ENCODE measurements around the gene ENOX2.

The ENOX2 gene

GRCh38 chrX:130876226-130876625 is 26.8 kb downstream of the ENOX2 start:
- Histone ChIP-seq H3K4me1 (peaks cover 0 to 13% (median 0%) of the 10 kb centered on the region in 10 experiments; a peak in 6 of 20 replicates), H3K36me3 (no peaks in the 10 kb centered on the region; a peak in 1 of 22 replicates), H3K9ac (no peak overlapping the region), H3K9me3 (replicated peaks in 1 of 11) (peaks cover 20 to 40% (median 31%) of the 10 kb centered on the region in 11 experiments), H3K27me3 (peaks cover 80 to 93% (median 87%) of the 10 kb centered on the region in 11 experiments), H3K4me2 (no peak overlapping the region), H3K4me3 (no peak overlapping the region), H3K27ac (no peak overlapping the region), H4K20me1 (0 out of 22 replicates have a peak, but pooled peaks cover 0 to 7% (median 0%) of the 10 kb centered on the region in 11 experiments)
- TF ChIP-seq Cebpa-rat (IDR thresholded peaks at IDR 0.05) = no peak

GRCh38 chrX:130874751-130875150 is 28.3 kb downstream of the ENOX2 start:
- no peaks in the 10 kb centered on the region; a peak in 1 of 22 replicates for H3K36me3 ChIP-seq
- no peak for TF ChIP-seq Cebpa-rat (IDR thresholded peaks at IDR 0.05)

GRCh38 chrX:130869239-130869638 is 33.8 kb downstream of the ENOX2 start:
- Histone ChIP-seq H3K4me1 (no peaks in the 10 kb centered on the region), H3K4me2 (no peak overlapping the region), H3K4me3 (no peak overlapping the region), H3K9ac (no peak overlapping the region), H3K27me3 (peaks cover 77 to 90% (median 83%) of the 10 kb centered on the region in 11 experiments), H4K20me1 (no peaks in the 10 kb centered on the region), H3K36me3 (no peaks in the 10 kb centered on the region), H3K27ac (no peak overlapping the region), H3K9me3 (replicated peaks in 1 of 11) (peaks cover 4 to 18% (median 10%) of the 10 kb centered on the region in 11 experiments; a peak in 18 of 22 replicates)
- TF ChIP-seq Cebpa-rat (IDR thresholded peaks at IDR 0.05) = no peak

More at GRCh38 chrX:130874751-130875150, 28.3 kb downstream of the ENOX2 start:
- H4K20me1 ChIP-seq = 0 out of 22 replicates have a peak, but pooled peaks cover 0 to 7% (median 0%) of the 10 kb centered on the region in 11 experiments
- no peak overlapping the region for H3K4me2 ChIP-seq
- H3K27ac ChIP-seq = no peak overlapping the region
- peaks cover 0 to 8% (median 0%) of the 10 kb centered on the region in 10 experiments; a peak in 6 of 20 replicates for H3K4me1 ChIP-seq
- H3K9ac ChIP-seq = no peak overlapping the region
- peaks cover 20 to 40% (median 31%) of the 10 kb centered on the region in 11 experiments for H3K9me3 ChIP-seq (replicated peaks in 1 of 11)
- peaks cover 78 to 93% (median 87%) of the 10 kb centered on the region in 11 experiments for H3K27me3 ChIP-seq
- H3K4me3 ChIP-seq = no peak overlapping the region

DNA sequence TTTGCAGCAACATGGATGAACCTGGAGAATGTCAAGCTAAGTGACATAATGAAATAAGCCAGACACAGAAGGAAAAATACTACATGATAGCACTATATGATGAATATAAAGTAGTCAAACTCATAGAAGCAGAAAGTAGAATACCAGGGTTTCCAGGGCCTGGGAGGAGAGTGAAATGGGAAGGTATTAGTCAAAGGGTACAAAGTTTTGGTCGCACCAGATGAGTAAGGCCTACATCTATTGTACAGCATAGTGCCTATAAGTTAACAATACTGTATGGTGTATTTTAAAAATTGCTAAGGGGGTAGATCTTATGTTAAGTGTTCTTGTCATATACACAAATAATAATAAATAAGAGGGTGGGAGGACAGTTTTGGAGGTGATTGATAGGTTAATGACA is 41.5 kb downstream of the ENOX2 start:
- Histone ChIP-seq H3K4me3 (no peak overlapping the region), H4K20me1 (peaks cover 0 to 14% (median 0%) of the 10 kb centered on the region in 11 experiments; a peak in 3 of 22 replicates), H3K27ac (no peak overlapping the region), H3K9me3 (replicated peaks in 1 of 11) (peaks cover 0 to 5% (median 0%) of the 10 kb centered on the region in 11 experiments; a peak in 1 of 22 replicates), H3K4me2 (no peak overlapping the region), H3K9ac (no peak overlapping the region), H3K27me3 (peaks cover 87 to 99% (median 94%) of the 10 kb centered on the region in 11 experiments), H3K4me1 (no peaks in the 10 kb centered on the region), H3K36me3 (0 out of 22 replicates have a peak, but pooled peaks cover 0 to 5% (median 0%) of the 10 kb centered on the region in 11 experiments)
- TF ChIP-seq Cebpa-rat (IDR thresholded peaks at IDR 0.05) = no peak

DNA sequence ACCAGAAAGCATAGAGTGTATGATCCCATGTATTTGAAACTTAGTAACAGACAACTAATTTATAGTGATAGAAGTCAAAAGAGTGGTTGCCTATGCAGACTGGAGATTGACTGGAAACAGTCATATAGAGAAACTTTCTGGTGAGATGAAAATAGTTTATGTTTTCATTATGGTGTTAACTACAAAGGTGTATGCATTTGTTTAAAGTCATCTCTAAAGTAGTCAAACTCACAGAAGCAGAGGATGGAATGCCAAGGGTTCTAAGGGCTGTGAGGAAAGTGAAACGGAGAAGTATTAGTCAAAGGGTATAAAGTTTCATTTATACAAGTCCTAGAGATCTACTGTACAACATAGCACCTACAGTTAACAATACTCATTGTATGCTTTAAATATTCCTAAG is 45.8 kb downstream of the ENOX2 start:
- H3K27ac ChIP-seq = no peak overlapping the region
- H3K9ac ChIP-seq = no peak overlapping the region
- H3K4me1 ChIP-seq = no peaks in the 10 kb centered on the region
- H3K4me3 ChIP-seq = no peak overlapping the region
- peaks cover 79 to 99% (median 92%) of the 10 kb centered on the region in 11 experiments for H3K27me3 ChIP-seq
- H3K4me2 ChIP-seq = no peak overlapping the region
- H3K36me3 ChIP-seq = 0 out of 22 replicates have a peak, but pooled peaks cover 0 to 5% (median 0%) of the 10 kb centered on the region in 11 experiments
- no peak for TF ChIP-seq Cebpa-rat (IDR thresholded peaks at IDR 0.05)
- peaks cover 0 to 14% (median 0%) of the 10 kb centered on the region in 11 experiments; a peak in 3 of 22 replicates for H4K20me1 ChIP-seq
- peaks cover 0 to 19% (median 4%) of the 10 kb centered on the region in 11 experiments; a peak in 8 of 22 replicates for H3K9me3 ChIP-seq (replicated peaks in 1 of 11)

DNA sequence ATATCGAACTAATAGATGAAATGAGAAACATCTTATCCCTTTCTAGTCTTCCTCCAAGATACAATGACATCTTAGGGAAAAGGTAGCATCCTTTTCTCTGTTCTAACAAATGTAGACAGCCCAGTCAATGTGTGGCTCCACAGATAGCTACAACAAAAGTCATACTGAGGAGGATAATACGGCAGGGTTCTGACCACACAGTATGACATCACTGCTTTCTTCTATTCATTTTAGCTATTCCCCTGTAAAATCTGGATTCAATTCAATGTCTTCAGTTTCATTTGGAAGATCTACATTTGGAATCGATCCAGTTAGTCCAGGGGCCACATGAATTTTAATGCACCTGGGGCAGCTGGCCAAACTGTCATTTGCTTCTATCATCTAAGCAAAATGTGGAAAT is 51.4 kb downstream of the ENOX2 start:
- Histone ChIP-seq H3K9me3 (replicated peaks in 1 of 11) (peaks cover 0 to 19% (median 4%) of the 10 kb centered on the region in 11 experiments; a peak in 8 of 22 replicates), H4K20me1 (no peaks in the 10 kb centered on the region), H3K9ac (no peak overlapping the region), H3K4me3 (no peak overlapping the region), H3K4me1 (peaks cover 0 to 10% (median 0%) of the 10 kb centered on the region in 10 experiments; a peak in 2 of 20 replicates), H3K27ac (no peak overlapping the region), H3K4me2 (no peak overlapping the region), H3K36me3 (no peaks in the 10 kb centered on the region), H3K27me3 (peaks cover 79 to 100% (median 93%) of the 10 kb centered on the region in 11 experiments)
- no peak for TF ChIP-seq Cebpa-rat (IDR thresholded peaks at IDR 0.05)

GRCh38 chrX:130848763-130849162 is 54.2 kb downstream of the ENOX2 start:
- H3K9ac ChIP-seq = no peak overlapping the region
- H3K27me3 ChIP-seq = peaks cover 80 to 100% (median 97%) of the 10 kb centered on the region in 11 experiments
- no peak for TF ChIP-seq Cebpa-rat (IDR thresholded peaks at IDR 0.05)
- no peaks in the 10 kb centered on the region for H3K36me3 ChIP-seq
- H3K9me3 ChIP-seq (replicated peaks in 1 of 11) = peaks cover 0 to 8% (median 0%) of the 10 kb centered on the region in 11 experiments; a peak in 4 of 22 replicates
- H3K27ac ChIP-seq = no peak overlapping the region
- no peak overlapping the region; a peak in 1 of 22 replicates for H3K4me2 ChIP-seq
- H3K4me3 ChIP-seq = no peak overlapping the region
- H4K20me1 ChIP-seq = no peaks in the 10 kb centered on the region
- H3K4me1 ChIP-seq = peaks cover 0 to 10% (median 0%) of the 10 kb centered on the region in 10 experiments; a peak in 2 of 20 replicates

GRCh38 chrX:130846746-130847145 is 56.3 kb downstream of the ENOX2 start:
- H3K27ac ChIP-seq = no peak overlapping the region
- no peaks in the 10 kb centered on the region for H4K20me1 ChIP-seq
- peaks cover 0 to 10% (median 0%) of the 10 kb centered on the region in 10 experiments; a peak in 2 of 20 replicates for H3K4me1 ChIP-seq
- no peak overlapping the region for H3K4me3 ChIP-seq
- H3K9me3 ChIP-seq (replicated peaks in 1 of 11) = 0 out of 22 replicates have a peak, but pooled peaks cover 0 to 8% (median 0%) of the 10 kb centered on the region in 11 experiments
- peaks cover 84 to 100% (median 98%) of the 10 kb centered on the region in 11 experiments for H3K27me3 ChIP-seq
- no peaks in the 10 kb centered on the region for H3K36me3 ChIP-seq
- H3K4me2 ChIP-seq = no peak overlapping the region
- no peak for TF ChIP-seq Cebpa-rat (IDR thresholded peaks at IDR 0.05)
- no peak overlapping the region for H3K9ac ChIP-seq

GRCh38 chrX:130841776-130842175 is 61.2 kb downstream of the ENOX2 start:
- no peaks in the 10 kb centered on the region; a peak in 1 of 20 replicates for H3K4me1 ChIP-seq
- no peak overlapping the region for H3K4me3 ChIP-seq
- no peaks in the 10 kb centered on the region for H4K20me1 ChIP-seq
- peaks cover 85 to 100% (median 97%) of the 10 kb centered on the region in 11 experiments for H3K27me3 ChIP-seq
- H3K27ac ChIP-seq = no peak overlapping the region
- no peaks in the 10 kb centered on the region for H3K36me3 ChIP-seq
- no peak overlapping the region for H3K9ac ChIP-seq
- no peak for TF ChIP-seq Cebpa-rat (IDR thresholded peaks at IDR 0.05)
- H3K9me3 ChIP-seq (replicated peaks in 1 of 11) = 0 out of 22 replicates have a peak, but pooled peaks cover 0 to 8% (median 0%) of the 10 kb centered on the region in 11 experiments
- no peak overlapping the region for H3K4me2 ChIP-seq

All from BLaER1 treated with 17β-estradiol and CSF1 and Interleukin-3, amounts not matched to agents 10 nM and 100 nM (cell line).